ENCODE results near the gene AXIN1. TPM values are rescaled to one million over a fixed set of nuclear protein-coding genes. Genes with fewer than 3 reads are reported as not detected.
"Not testable (repeated sequence)": the region's sequence is repeated elsewhere in the genome, so short reads cannot be mapped to it uniquely, and the experiment has no call there.

The AXIN1 gene
- total RNA-seq, 1 experiment from 2014 or later: 26.9 TPM

- no peaks in the 10 kb centered on the region for H3K9me3 ChIP-seq (ENCODE audit: low read length)
- ChIA-PET POLR2A (ENCODE audit: unreplicated experiment) (no interaction called here), CTCF (no interaction called here)
- DNase-seq (no peak), ATAC-seq (no peak)
- H4K20me1 ChIP-seq (ENCODE audit: low read length): no peaks in the 10 kb centered on the region
- intact Hi-C loops (cut with micrococcal nuclease): no loop called here
- H3K36me3 ChIP-seq (ENCODE audit: low read depth, low read length): no peaks in the 10 kb centered on the region
- no peak overlapping the region for H3K27ac ChIP-seq (ENCODE audit: low read length)
- no TSS peak for BruUV-seq (replicated peaks)
- H3K4me2 ChIP-seq (ENCODE audit: low read length): no peak overlapping the region
- no peaks in the 10 kb centered on the region for H3K27me3 ChIP-seq (ENCODE audit: low read length)
- no peaks in the 10 kb centered on the region for H3K79me2 ChIP-seq (ENCODE audit: low read length)
- TF ChIP-seq EZH2phosphoT487 (IDR thresholded peaks at IDR 0.05; ENCODE audit: borderline replicate concordance, low read length): no peak
- no peak for TF ChIP-seq EZH2 (IDR thresholded peaks at IDR 0.05; ENCODE audit: low read length, unreplicated experiment)
- TF ChIP-seq, protein P1, sequence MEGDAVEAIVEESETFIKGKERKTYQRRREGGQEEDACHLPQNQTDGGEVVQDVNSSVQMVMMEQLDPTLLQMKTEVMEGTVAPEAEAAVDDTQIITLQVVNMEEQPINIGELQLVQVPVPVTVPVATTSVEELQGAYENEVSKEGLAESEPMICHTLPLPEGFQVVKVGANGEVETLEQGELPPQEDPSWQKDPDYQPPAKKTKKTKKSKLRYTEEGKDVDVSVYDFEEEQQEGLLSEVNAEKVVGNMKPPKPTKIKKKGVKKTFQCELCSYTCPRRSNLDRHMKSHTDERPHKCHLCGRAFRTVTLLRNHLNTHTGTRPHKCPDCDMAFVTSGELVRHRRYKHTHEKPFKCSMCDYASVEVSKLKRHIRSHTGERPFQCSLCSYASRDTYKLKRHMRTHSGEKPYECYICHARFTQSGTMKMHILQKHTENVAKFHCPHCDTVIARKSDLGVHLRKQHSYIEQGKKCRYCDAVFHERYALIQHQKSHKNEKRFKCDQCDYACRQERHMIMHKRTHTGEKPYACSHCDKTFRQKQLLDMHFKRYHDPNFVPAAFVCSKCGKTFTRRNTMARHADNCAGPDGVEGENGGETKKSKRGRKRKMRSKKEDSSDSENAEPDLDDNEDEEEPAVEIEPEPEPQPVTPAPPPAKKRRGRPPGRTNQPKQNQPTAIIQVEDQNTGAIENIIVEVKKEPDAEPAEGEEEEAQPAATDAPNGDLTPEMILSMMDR (conservative IDR thresholded peaks at IDR 0.05; ENCODE audit: low read depth, low read length): no peak
- no peaks in the 10 kb centered on the region for H3K9me2 ChIP-seq (replicated peaks; ENCODE audit: low read length)
- no peak overlapping the region for H3K4me3 ChIP-seq (ENCODE audit: low read length)
- no peaks in the 10 kb centered on the region for H3K4me1 ChIP-seq (ENCODE audit: insufficient read depth, low read length)
- H3F3A ChIP-seq (ENCODE audit: low read length, unreplicated experiment): no peaks in the 10 kb centered on the region
- H2AFZ ChIP-seq (ENCODE audit: low read length): no peak overlapping the region
- H3K9ac ChIP-seq (ENCODE audit: low read length): no peak overlapping the region
These were observed 93.3 kb downstream of the AXIN1 start for GRCh38 chr16:259226-259625.

GRCh38 chr16:258091-258490 is 94.4 kb downstream of the AXIN1 start:
- H3K9me2 ChIP-seq (replicated peaks; ENCODE audit: low read length); CTCF ChIA-PET: not testable (repeated sequence)

GRCh38 chr16:255183-255582 is 97.3 kb downstream of the AXIN1 start:
- H3K79me2 ChIP-seq (ENCODE audit: low read length): no peaks in the 10 kb centered on the region
- no peak overlapping the region for H3K27ac ChIP-seq (ENCODE audit: low read length)
- H3F3A ChIP-seq (ENCODE audit: low read length, unreplicated experiment): no peaks in the 10 kb centered on the region
- no peak overlapping the region for H3K9ac ChIP-seq (ENCODE audit: low read length)
- POLR2A ChIA-PET (ENCODE audit: unreplicated experiment): no interaction called here
- no peak overlapping the region for H3K4me2 ChIP-seq (ENCODE audit: low read length)
- H3K36me3 ChIP-seq (ENCODE audit: low read depth, low read length): no peaks in the 10 kb centered on the region
- no peaks in the 10 kb centered on the region for H3K9me3 ChIP-seq (ENCODE audit: low read length)
- H3K4me1 ChIP-seq (ENCODE audit: insufficient read depth, low read length): peaks cover 7% of the 10 kb centered on the region; the same call in 1 of the 2 replicates
- no peaks in the 10 kb centered on the region for H3K27me3 ChIP-seq (ENCODE audit: low read length)
- H2AFZ ChIP-seq (ENCODE audit: low read length): no peak overlapping the region
- no peaks in the 10 kb centered on the region for H4K20me1 ChIP-seq (ENCODE audit: low read length)
- no peaks in the 10 kb centered on the region for H3K9me2 ChIP-seq (replicated peaks; ENCODE audit: low read length)
- H3K4me3 ChIP-seq (ENCODE audit: low read length): no peak overlapping the region
- no TSS peak for BruUV-seq (replicated peaks)
- TF ChIP-seq, protein P1 (conservative IDR thresholded peaks at IDR 0.05; ENCODE audit: low read depth, low read length): no peak
- no peak for TF ChIP-seq EZH2phosphoT487 (IDR thresholded peaks at IDR 0.05; ENCODE audit: borderline replicate concordance, low read length)
- TF ChIP-seq EZH2 (IDR thresholded peaks at IDR 0.05; ENCODE audit: low read length, unreplicated experiment): no peak
- ATAC-seq: no peak
- DNase-seq: no peak
- intact Hi-C loops (cut with micrococcal nuclease): no loop called here
- CTCF ChIA-PET: no interaction called here

More at GRCh38 chr16:258091-258490, 94.4 kb downstream of the AXIN1 start:
- intact Hi-C loops (cut with micrococcal nuclease); H2AFZ ChIP-seq (ENCODE audit: low read length); H3K36me3 ChIP-seq (ENCODE audit: low read depth, low read length); H3F3A ChIP-seq (ENCODE audit: low read length, unreplicated experiment); H3K9me3 ChIP-seq (ENCODE audit: low read length); H3K4me1 ChIP-seq (ENCODE audit: insufficient read depth, low read length); H3K4me3 ChIP-seq (ENCODE audit: low read length); H4K20me1 ChIP-seq (ENCODE audit: low read length); DNase-seq; BruUV-seq (replicated peaks); H3K4me2 ChIP-seq (ENCODE audit: low read length); H3K27ac ChIP-seq (ENCODE audit: low read length); ATAC-seq; H3K27me3 ChIP-seq (ENCODE audit: low read length); H3K79me2 ChIP-seq (ENCODE audit: low read length); H3K9ac ChIP-seq (ENCODE audit: low read length); POLR2A ChIA-PET (ENCODE audit: unreplicated experiment): not testable (repeated sequence)

Measured in PC-3 (cell line).